HFFc6 (cell line): ENCODE data around the gene TRIP6. TPM values are rescaled to one million over a fixed set of nuclear protein-coding genes. Genes with fewer than 3 reads are reported as not detected.
A peak's percentile ranks its signal among the peaks of the same experiment; 100 is the strongest.

Source experiments
- DNase-seq: peaks from one replicate; pipeline ENCODE4 v3.0.0-alpha.2; 2018
- H3K27ac Mint-ChIP-seq: 2 replicates; pipeline ENCODE4 v1.8.0; 2020; ENCODE audit warnings: mild to moderate bottlenecking, mixed read lengths
- H3K27me3 Mint-ChIP-seq: 2 replicates; pipeline ENCODE4 v1.8.0; 2021; ENCODE audit warnings: mild to moderate bottlenecking, moderate library complexity, mixed read lengths; ENCODE audit not compliant: insufficient read depth
- H3K36me3 Mint-ChIP-seq: 2 replicates; pipeline ENCODE4 v1.8.0; 2021; ENCODE audit warnings: low read depth, mixed read lengths
- H3K4me1 Mint-ChIP-seq: 2 replicates; pipeline ENCODE4 v1.8.0; 2020; ENCODE audit warnings: low read depth, mixed read lengths
- H3K4me3 Mint-ChIP-seq: 2 replicates; pipeline ENCODE4 v1.8.0; 2020; ENCODE audit warnings: mild to moderate bottlenecking, moderate library complexity, mixed read lengths
- H3K9me3 Mint-ChIP-seq: 2 replicates; pipeline ENCODE4 v1.8.0; 2020; ENCODE audit warnings: mild to moderate bottlenecking, mixed read lengths
- total RNA-seq, 6 experiments: library from RNA; stranded (reverse); fragmentation: NEBNext Ultra II Directional; extraction: Animal tissue kit (Norgen Biotek cat#: 25700); gene quantifications; 2 replicates in 1 of 6; 3 replicates in 5 of 6; pipeline ENCODE4 v1.2.3, GENCODE V29; 2021
- TF ChIP-seq, protein P1 (sequence below): fragments of 200-600 bp; sonication (generic); IDR thresholded peaks from 2 replicates; pipeline ENCODE4 v1.5.0; 2021; ENCODE audit warnings: antibody characterized with exemption, mild to moderate bottlenecking

TRIP6 gene
- total RNA-seq, 6 experiments from 2014 or later, result 125 to 148 (median 140) TPM

DNA sequence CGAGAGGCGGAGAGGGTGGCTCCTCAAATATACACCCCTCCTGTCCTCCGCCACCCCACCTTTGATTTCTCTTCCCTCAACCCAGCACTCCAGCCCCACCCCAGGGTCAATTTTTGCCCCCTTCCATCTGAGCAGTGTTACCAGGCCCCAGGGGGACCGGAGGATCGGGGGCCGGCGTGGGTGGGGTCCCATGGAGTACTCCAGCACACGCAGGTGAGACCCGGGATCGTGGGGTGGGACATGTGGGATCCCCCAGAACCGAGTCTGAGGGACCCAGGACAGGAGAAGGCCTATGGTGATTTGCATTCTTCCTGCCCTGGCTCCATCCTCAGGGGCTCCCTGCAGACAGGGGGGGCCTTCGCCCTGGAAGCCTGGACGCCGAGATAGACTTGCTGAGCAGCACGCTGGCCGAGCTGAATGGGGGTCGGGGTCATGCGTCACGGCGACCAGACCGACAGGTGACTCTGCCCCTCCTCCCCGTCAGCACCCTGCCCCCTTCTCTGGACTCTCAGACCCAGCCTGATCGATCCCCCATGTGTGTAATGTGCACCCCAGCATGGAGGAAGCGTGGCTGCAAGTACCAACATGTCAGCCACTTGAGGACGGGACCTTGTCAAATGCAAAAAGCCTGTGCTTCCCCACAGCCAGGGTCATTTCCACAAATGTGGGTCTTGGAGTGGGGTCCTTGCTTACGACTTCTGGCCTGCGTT, 744 bp downstream of the TRIP6 start:
- DNase-seq, result no peak
- H3K4me3 Mint-ChIP-seq, result peak overlapping the region; percentile 96
- H3K27ac Mint-ChIP-seq, result peak overlapping the region; percentile 95
- peaks cover 18% of the 10 kb centered on the region for H3K4me1 Mint-ChIP-seq
- TF ChIP-seq, protein P1, sequence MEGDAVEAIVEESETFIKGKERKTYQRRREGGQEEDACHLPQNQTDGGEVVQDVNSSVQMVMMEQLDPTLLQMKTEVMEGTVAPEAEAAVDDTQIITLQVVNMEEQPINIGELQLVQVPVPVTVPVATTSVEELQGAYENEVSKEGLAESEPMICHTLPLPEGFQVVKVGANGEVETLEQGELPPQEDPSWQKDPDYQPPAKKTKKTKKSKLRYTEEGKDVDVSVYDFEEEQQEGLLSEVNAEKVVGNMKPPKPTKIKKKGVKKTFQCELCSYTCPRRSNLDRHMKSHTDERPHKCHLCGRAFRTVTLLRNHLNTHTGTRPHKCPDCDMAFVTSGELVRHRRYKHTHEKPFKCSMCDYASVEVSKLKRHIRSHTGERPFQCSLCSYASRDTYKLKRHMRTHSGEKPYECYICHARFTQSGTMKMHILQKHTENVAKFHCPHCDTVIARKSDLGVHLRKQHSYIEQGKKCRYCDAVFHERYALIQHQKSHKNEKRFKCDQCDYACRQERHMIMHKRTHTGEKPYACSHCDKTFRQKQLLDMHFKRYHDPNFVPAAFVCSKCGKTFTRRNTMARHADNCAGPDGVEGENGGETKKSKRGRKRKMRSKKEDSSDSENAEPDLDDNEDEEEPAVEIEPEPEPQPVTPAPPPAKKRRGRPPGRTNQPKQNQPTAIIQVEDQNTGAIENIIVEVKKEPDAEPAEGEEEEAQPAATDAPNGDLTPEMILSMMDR, result no peak
- H3K36me3 Mint-ChIP-seq, result peaks cover 24% of the 10 kb centered on the region
- H3K27me3 Mint-ChIP-seq, result peaks cover 6% of the 10 kb centered on the region; the same call in 1 of the 2 replicates
- H3K9me3 Mint-ChIP-seq, result no peaks in the 10 kb centered on the region

DNA sequence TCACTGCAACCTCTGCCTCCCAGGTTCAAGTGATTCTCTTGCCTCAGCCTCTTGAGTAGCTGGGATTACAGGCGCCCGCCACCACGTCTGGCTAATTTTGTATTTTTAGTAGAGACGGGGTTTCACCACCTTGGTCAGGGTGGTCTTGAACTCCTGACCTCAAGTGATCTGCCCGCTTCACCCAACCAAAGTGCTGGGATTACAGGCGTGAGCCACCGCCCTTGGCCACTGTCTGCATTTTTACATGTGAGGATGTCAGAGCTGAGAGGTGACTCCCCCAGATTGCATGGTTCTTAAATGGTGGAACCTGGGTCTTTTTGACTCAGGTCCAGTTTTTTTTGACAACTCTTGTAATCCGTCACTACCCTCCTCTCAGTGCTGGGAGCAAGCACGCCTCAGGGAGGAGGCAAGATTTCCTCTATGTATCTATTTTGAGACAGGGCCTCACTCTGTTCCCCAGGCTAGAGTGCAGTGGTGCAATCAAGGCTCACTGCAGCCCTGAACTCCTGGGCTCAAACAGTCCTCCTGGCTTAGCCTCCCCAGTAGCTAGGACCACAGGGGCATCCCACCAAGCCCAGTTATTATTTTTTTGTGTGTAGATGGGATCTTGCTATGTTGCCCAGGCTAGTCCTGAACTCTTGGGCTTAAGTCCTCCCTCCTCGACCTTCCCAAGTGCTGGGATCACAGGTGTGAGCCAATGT, 6.6 kb downstream of the TRIP6 start:
- Mint-ChIP-seq H3K4me1 (peaks cover 46% of the 10 kb centered on the region), H3K4me3 (peak overlapping the region; percentile 99), H3K9me3 (peaks cover 7% of the 10 kb centered on the region; the same call in 1 of the 2 replicates), H3K36me3 (peaks cover 60% of the 10 kb centered on the region), H3K27ac (peak overlapping the region; percentile 97), H3K27me3 (peaks cover 14% of the 10 kb centered on the region)
- TF ChIP-seq, protein P1, result no peak
- no peak for DNase-seq

DNA sequence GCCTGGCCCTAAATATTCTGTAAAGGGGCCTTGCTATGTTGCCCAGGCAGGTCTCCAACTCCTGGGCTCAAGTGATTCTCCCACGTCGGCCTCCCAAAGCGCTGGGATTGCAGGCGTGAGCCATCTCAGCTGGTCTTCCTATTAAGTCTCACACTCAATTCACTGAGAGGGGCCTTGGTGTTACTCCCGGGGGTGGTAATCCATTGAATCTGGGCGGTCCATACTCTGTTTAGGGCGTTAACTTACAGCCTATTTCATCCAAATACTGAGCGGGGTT, 7.1 kb downstream of the TRIP6 start:
- peaks cover 62% of the 10 kb centered on the region for H3K36me3 Mint-ChIP-seq
- peaks cover 51% of the 10 kb centered on the region for H3K4me1 Mint-ChIP-seq
- H3K27me3 Mint-ChIP-seq, result peaks cover 14% of the 10 kb centered on the region
- H3K9me3 Mint-ChIP-seq, result peaks cover 7% of the 10 kb centered on the region; the same call in 1 of the 2 replicates
- peak overlapping the region; percentile 97 for H3K27ac Mint-ChIP-seq
- TF ChIP-seq, protein P1, result no peak
- peak overlapping the region; percentile 99 for H3K4me3 Mint-ChIP-seq
- DNase-seq, result no peak

DNA sequence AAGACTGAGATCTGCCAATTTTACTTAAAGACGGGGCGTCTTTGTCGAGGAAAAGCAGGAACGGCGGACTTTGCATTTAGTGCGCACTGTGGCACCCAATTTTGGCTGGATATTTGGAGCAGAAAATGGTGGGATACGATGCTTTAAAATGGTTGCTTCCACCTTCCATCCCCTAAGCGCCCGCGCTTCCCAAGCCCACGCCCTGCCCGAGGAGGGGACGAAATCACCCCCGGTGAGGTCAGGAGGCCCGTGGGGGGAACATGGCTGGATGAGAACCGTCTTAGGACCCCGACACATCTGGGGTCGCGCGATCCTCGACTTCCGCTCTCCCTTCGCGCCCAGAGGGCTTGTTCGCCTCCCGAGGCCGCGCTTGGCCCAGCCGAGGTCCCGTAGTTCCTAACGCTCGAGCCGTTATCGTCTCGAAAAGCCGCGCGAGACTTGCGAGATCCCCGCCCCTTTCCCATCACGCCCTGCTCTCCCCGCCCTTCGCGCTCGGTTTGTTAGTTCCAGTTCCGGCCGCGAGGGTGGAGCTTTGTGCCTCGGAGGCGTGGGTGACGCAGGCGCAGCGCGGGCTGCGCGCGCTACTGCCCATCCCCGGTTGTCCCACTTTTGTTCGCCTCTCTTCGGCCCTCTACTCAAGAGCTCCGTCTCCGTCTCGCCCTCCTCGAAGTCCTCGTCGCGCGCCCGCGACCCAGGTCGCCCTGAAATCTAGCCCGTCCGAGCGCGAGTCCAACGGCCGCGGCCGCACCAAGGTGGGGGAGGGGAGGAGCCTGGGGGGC, 7.6 kb downstream of the TRIP6 start, which contains the start of gene SRRT:
SRRT (plus strand) TSS at position 527 of the 779 bp plus-strand sequence. CDS start 488 bp downstream, outside the sequence.
- Mint-ChIP-seq H3K27ac (peak within 1 kb of the TSS; percentile 97), H3K4me3 (peak within 1 kb of the TSS; percentile 99), H3K4me1 (peaks cover 57% of the 10 kb centered on the region)

DNA sequence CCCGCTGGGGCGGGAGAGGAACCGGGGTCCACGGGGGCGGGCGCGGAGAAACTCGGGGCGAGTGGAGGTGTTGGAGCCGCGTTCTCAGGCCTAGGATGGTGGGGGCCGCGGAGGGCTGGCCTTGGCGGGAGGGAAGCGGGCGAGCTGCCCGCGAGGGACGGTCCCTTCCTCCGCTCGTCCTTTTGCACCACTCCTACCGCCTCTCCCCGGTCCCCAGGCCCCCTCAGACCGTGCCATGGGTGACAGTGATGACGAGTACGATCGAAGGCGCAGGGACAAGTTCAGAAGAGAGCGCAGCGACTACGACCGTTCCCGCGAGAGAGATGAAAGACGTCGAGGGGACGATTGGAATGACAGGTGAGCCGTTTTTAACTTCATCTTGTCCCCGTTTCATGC, 8.2 kb downstream of the TRIP6 start:
- DNase-seq, result no peak
- H3K36me3 Mint-ChIP-seq, result peaks cover 70% of the 10 kb centered on the region
- TF ChIP-seq, protein P1, result no peak
- peaks cover 7% of the 10 kb centered on the region; the same call in 1 of the 2 replicates for H3K9me3 Mint-ChIP-seq
- H3K27me3 Mint-ChIP-seq, result peaks cover 14% of the 10 kb centered on the region
- H3K4me3 Mint-ChIP-seq, result peak overlapping the region; percentile 99
- peaks cover 60% of the 10 kb centered on the region for H3K4me1 Mint-ChIP-seq
- peak overlapping the region; percentile 97 for H3K27ac Mint-ChIP-seq

More for the DNA sequence above, 7.6 kb downstream of the TRIP6 start, which contains the start of gene SRRT:
- Mint-ChIP-seq H3K27me3 (peaks cover 14% of the 10 kb centered on the region), H3K36me3 (peaks cover 66% of the 10 kb centered on the region), H3K9me3 (peaks cover 7% of the 10 kb centered on the region; the same call in 1 of the 2 replicates)
- TF ChIP-seq, protein P1, result peak; percentile 72
- peak; percentile 96 for DNase-seq
